ENCODE measurements around the gene MACROD2.

Gene MACROD2

GRCh38 chr20:16036331-16036730 lies 2041.0 kb downstream of the MACROD2 start:
- H3K27ac ChIP-seq: no peak overlapping the region
- ChIA-PET CTCF (interaction anchor here (0.6 kb wide), 1 partner anchor 67 kb away, joined by 3 read pairs; no protein-coding TSS in a partner anchor), POLR2A (ENCODE audit: low non-redundant PET) (no interaction called here)
- DNase-seq (ENCODE audit: low spot score): no peak
- TF ChIP-seq, protein P1, sequence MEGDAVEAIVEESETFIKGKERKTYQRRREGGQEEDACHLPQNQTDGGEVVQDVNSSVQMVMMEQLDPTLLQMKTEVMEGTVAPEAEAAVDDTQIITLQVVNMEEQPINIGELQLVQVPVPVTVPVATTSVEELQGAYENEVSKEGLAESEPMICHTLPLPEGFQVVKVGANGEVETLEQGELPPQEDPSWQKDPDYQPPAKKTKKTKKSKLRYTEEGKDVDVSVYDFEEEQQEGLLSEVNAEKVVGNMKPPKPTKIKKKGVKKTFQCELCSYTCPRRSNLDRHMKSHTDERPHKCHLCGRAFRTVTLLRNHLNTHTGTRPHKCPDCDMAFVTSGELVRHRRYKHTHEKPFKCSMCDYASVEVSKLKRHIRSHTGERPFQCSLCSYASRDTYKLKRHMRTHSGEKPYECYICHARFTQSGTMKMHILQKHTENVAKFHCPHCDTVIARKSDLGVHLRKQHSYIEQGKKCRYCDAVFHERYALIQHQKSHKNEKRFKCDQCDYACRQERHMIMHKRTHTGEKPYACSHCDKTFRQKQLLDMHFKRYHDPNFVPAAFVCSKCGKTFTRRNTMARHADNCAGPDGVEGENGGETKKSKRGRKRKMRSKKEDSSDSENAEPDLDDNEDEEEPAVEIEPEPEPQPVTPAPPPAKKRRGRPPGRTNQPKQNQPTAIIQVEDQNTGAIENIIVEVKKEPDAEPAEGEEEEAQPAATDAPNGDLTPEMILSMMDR (conservative IDR thresholded peaks at IDR 0.05; ENCODE audit: low read depth): no peak

DNA sequence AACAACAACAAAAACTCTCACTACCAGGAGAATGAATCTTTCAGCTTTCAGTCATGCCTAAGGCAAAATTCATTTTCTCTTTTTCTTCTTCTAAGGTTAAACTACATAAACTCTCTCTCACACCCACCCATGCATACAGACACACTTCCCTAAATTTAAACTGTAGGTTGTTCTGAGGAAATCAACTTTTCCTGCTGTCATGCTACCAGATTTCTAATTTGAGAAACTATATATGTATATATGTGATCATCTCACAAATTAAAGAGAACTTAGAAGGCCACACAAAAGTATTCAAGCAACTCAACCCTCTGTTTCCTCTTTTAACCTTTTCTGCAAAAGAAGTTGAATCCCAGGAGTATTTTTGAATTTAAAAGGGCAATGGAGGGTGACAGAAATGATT lies 2045.4 kb downstream of the MACROD2 start:
- CTCF ChIA-PET: no interaction called here

DNA sequence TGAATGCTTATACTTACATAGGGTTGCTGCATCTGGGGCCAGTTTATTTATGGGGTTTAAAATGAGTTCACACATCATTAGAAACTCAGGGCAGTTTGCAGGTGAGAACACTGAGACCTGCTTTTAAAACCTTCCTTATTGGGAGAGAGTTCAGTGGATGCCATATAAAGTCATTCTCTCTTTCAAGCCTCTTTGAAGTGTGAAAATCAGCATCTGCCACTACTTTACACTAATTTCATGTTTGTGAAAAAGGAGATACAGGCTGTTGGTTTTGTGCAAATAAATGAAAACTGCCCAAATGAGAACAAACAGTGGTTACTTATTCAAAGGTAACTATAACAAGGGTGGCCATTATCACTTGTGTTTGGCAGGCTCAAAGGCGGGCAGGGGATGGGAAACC lies 2047.4 kb downstream of the MACROD2 start:
- no peak for DNase-seq (ENCODE audit: low spot score)
- no peak overlapping the region for H3K27ac ChIP-seq
- TF ChIP-seq, protein P1 (conservative IDR thresholded peaks at IDR 0.05; ENCODE audit: low read depth): no peak
- CTCF ChIA-PET: no interaction called here
- POLR2A ChIA-PET (ENCODE audit: low non-redundant PET): no interaction called here

More for the DNA sequence above, 2045.4 kb downstream of the MACROD2 start:
- no peak overlapping the region for H3K27ac ChIP-seq
- POLR2A ChIA-PET (ENCODE audit: low non-redundant PET): no interaction called here
- TF ChIP-seq, protein P1 (conservative IDR thresholded peaks at IDR 0.05; ENCODE audit: low read depth): no peak
- no peak for DNase-seq (ENCODE audit: low spot score)

- no peak overlapping the region for H3K27ac ChIP-seq
- TF ChIP-seq, protein P1 (conservative IDR thresholded peaks at IDR 0.05; ENCODE audit: low read depth): no peak
- POLR2A ChIA-PET (ENCODE audit: low non-redundant PET): no interaction called here
- CTCF ChIA-PET: no interaction called here
- DNase-seq (ENCODE audit: low spot score): no peak
Observed at GRCh38 chr20:16043931-16044330, 2048.6 kb downstream of the MACROD2 start.

DNA sequence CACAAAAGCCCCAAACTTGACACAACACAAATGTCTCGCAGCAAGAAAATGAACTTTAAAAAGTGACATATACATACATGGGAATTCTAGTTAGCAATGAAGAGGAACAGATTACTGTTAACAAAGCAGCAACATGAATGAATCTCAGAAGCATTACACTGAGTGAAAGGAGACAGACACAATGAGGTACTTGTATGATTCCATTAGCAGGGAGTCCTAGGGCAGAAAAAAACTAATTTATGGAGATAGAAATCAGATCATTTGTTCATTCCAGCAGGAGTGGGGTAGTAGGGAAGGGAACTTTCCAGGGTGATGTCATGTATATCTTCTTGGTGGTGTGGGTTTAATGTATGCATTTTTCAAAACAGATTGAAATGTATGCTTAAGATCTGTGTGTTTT lies 2053.6 kb downstream of the MACROD2 start:
- CTCF ChIA-PET: no interaction called here
- H3K27ac ChIP-seq: no peak overlapping the region
- TF ChIP-seq, protein P1 (conservative IDR thresholded peaks at IDR 0.05; ENCODE audit: low read depth): no peak
- no peak for DNase-seq (ENCODE audit: low spot score)
- POLR2A ChIA-PET (ENCODE audit: low non-redundant PET): no interaction called here

DNA sequence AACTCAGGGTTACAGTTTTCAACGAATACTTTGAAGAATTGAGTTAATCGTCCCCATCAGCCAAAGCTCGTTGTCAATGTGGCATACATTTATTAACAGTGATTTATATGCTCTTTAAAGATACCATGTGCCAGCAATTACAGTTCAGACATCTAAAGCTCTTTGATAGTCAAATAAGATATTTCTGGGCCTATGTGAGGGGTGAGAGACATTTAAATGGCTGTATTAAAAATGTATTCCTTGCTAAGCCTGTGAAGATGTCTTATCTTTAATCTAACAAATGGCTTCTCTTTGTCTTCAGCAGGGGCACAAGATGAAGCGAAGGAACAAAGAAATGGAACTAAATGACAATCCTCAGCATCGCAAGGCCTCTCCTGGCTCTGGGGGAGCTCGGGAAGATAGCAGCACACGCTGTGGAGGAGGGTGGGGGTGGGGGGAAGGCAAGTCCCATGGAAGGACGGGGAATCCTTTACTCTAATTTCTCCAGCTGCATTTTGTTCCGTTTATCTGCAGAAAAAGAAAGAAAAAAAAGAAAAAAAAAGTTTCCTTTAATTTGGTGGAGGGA lies 2054.3 kb downstream of the MACROD2 start:
- TF ChIP-seq, protein P1 (conservative IDR thresholded peaks at IDR 0.05; ENCODE audit: low read depth): no peak
- no peak for DNase-seq (ENCODE audit: low spot score)
- ChIA-PET CTCF (no interaction called here), POLR2A (ENCODE audit: low non-redundant PET) (no interaction called here)
- no peak overlapping the region for H3K27ac ChIP-seq
